Neuron (in vitro differentiated cells): ENCODE measurements around the gene RFC5.

ENCODE experiments used
- H2AFZ ChIP-seq: one replicate; pipeline ENCODE4 v1.6.1; 2013; ENCODE audit warnings: low read depth, mild to moderate bottlenecking, inconsistent platforms, low read length, moderate library complexity
- H3K27me3 ChIP-seq: one replicate; pipeline ENCODE4 v1.6.1; 2013; ENCODE audit warnings: low read length; ENCODE audit not compliant: insufficient read depth
- H3K36me3 ChIP-seq: one replicate; pipeline ENCODE4 v1.6.1; 2013; ENCODE audit warnings: low read length; ENCODE audit not compliant: insufficient read depth
- H3K4me1 ChIP-seq: one replicate; pipeline ENCODE4 v1.6.1; 2013; ENCODE audit warnings: low read length; ENCODE audit not compliant: insufficient read depth
- H3K4me3 ChIP-seq: 2 replicates; pipeline ENCODE4 v1.5.1; 2013; ENCODE audit warnings: mild to moderate bottlenecking, low read length, moderate library complexity
- H3K9me3 ChIP-seq: one replicate; pipeline ENCODE4 v1.6.1; 2013; ENCODE audit warnings: low read length

Gene RFC5, protein sequence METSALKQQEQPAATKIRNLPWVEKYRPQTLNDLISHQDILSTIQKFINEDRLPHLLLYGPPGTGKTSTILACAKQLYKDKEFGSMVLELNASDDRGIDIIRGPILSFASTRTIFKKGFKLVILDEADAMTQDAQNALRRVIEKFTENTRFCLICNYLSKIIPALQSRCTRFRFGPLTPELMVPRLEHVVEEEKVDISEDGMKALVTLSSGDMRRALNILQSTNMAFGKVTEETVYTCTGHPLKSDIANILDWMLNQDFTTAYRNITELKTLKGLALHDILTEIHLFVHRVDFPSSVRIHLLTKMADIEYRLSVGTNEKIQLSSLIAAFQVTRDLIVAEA

DNA sequence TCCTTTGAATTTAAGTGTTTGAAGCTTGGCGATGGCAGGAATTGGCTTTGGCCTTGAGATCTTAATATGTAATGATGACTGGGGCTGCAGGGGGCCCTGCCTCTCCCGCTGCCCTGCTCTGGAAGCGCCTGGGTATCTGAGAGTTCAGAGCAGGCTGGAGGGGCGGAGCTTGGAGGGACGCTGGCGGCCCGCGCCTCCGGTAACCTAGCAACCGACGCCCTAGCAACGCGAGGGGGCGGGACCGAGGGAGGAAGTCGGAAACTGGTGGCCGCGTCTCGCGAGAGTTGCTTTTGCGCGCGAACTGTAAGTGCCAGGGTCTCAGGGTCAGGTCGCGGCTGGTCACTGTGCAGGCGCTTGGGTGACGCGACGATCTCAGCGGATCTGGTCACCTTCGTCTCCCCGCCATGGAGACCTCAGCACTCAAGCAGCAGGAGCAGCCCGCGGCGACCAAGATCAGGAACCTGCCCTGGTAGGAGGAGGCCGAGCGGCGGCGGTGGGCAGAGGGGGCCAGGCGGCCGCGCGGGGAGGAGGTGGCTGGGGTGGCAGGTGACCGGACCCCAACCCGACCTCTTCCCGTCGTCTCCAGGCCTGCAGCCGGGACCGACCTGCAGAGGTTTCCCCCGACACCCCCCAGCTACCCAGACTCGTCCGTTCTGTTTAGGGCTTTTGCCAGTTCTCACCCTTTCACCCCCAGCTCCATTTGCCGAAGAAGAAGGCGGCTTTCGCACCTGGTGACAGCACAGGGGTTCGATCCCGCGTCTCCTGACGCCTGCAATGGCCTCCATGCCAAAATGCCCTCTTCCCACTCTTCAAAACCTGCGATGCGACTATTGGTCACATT is at the start of gene RFC5:
RFC5 (plus strand) TSS at position 280 of the 841 bp plus-strand sequence; CDS start at position 405, 125 bp downstream.
- Histone ChIP-seq H3K4me3 (peak within 1 kb of the TSS; percentile 85), H3K27me3 (no peaks in the 10 kb centered on the region), H2AFZ (peak within 1 kb of the TSS; percentile 84), H3K4me1 (peaks cover 16% of the 10 kb centered on the region), H3K9me3 (peaks cover 2% of the 10 kb centered on the region), H3K36me3 (peaks cover 23% of the 10 kb centered on the region)

DNA sequence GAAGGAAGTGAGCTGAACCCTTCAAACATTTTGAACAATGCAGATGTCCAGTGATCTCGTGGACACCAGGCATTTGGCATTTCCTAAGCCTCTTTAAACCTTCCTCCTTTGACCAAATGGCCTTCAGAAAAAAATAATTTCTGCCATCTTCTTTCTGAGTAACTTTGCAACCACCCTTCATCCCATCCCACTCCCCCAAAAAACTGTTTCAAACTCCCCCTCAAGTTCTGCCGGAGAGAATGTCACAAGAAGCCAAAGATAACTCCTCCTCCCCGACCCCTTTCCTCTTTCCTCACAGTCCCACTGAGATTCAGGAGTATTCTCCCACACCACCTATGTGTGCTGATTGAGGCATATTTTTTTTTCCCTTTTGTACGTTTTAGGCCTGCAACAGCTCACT is 49.5 kb upstream of the RFC5 start:
- H3K9me3 ChIP-seq = no peaks in the 10 kb centered on the region
- H3K4me3 ChIP-seq = no peak overlapping the region
- no peaks in the 10 kb centered on the region for H3K36me3 ChIP-seq
- H3K4me1 ChIP-seq = peaks cover 12% of the 10 kb centered on the region
- no peak overlapping the region for H2AFZ ChIP-seq
- H3K27me3 ChIP-seq = peaks cover 59% of the 10 kb centered on the region

DNA sequence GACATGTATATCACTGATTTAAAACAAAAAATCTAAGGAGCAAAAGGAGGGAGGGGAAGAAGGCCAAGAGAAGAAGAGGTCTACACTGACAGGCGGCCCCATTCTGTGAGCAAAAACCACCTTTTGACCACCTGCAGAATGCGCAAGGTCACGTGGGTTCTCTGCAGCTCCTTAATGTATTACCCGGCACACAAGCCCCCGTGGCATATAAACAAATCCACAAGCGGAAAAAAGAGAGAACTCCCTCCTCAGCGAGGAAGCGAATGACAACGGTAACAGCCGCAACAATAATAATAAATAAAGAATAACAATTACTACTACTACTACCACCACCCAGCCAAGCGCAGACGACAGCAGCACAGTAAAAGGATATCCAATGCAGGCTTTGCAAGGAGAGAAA is 49.0 kb upstream of the RFC5 start:
- Histone ChIP-seq H3K27me3 (peaks cover 59% of the 10 kb centered on the region), H3K4me1 (peaks cover 12% of the 10 kb centered on the region), H3K4me3 (no peak overlapping the region), H3K36me3 (no peaks in the 10 kb centered on the region), H3K9me3 (peaks cover 2% of the 10 kb centered on the region), H2AFZ (no peak overlapping the region)

DNA sequence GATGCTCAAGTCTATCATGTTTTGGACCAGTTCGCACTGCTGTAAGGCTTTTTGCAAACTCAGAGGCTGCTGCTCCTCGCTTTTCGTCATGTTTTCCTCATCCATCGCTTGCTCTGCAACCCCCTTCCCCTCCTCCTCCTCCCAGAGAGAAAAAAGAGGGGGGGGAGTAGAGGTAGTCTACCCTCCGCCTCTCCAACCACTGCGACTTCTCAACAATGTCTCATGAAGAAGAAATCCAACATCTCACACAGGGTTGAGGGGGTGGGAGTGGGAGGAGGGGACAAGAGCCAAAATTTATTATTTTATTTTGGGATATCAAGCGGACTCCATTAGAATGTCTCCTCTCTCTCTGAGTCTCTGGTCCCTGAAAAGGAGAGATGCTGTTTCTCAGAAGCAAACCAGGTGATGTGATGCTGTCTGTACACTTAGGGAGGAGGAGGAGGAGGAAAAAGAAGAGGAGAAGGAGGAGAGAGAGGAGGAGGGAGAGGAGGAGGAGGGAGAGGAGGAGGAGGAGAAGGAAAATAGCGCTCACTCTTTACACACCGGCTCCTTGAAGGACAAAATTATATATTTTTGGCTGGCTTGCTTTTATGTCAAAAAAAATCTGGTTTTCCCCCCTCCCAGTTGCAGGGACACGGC is 48.2 kb upstream of the RFC5 start:
- no peaks in the 10 kb centered on the region for H3K36me3 ChIP-seq
- peaks cover 12% of the 10 kb centered on the region for H3K4me1 ChIP-seq
- peaks cover 59% of the 10 kb centered on the region for H3K27me3 ChIP-seq
- peak overlapping the region; percentile 55 for H3K4me3 ChIP-seq
- H3K9me3 ChIP-seq = peaks cover 2% of the 10 kb centered on the region
- peak overlapping the region; percentile 92 for H2AFZ ChIP-seq

DNA sequence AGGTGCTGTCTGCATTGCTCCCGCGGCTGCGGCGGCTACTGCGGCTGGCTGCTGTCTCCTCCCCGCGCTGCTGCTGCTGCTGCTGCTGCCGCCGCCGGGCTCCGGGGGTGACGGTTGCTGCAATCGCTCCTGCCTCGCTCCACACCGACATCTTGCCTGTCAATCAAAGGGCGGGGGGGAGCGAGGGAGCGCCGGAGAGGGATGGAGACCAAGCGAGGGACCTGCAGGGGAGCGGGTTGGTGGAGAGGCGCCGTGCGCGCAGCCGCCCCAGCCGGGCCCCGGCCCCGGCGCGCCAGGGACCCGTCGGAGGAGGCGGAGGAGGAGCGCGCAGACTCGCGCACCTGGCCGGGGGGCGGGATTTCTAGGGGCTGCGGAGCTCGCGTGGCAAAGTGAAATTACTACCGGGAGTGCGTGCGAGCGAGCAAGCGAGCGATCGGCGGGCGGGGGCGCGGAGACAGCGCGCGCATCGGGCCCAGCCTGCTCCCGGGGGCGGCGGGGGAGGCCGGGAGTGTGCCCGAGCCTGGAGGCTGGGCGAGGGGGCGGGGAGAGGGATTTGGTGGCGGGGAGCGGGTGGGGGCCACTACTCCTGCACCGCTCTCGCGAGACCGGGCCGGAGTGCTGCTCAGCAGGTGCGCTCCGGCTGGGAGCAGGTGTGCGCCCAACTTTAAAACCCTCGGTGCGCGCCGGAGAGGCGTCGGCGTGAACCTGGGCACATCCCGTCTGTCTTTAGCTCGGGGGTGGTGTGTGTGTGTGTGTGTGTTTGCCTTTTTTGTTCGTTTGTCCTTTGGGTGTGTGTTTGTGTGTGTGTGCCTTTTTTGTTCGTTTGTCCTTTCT is 47.5 kb upstream of the RFC5 start, which contains the start of gene KSR2:
KSR2 (minus strand) TSS at position 165 of the 834 bp plus-strand sequence. CDS start 735 bp downstream, outside the sequence.
- H3K27me3 ChIP-seq = peaks cover 56% of the 10 kb centered on the region
- H3K4me1 ChIP-seq = peaks cover 12% of the 10 kb centered on the region
- peak within 1 kb of the TSS; percentile 55 for H3K4me3 ChIP-seq
- peaks cover 2% of the 10 kb centered on the region for H3K9me3 ChIP-seq
- no peaks in the 10 kb centered on the region for H3K36me3 ChIP-seq
- H2AFZ ChIP-seq = peak within 1 kb of the TSS; percentile 92

DNA sequence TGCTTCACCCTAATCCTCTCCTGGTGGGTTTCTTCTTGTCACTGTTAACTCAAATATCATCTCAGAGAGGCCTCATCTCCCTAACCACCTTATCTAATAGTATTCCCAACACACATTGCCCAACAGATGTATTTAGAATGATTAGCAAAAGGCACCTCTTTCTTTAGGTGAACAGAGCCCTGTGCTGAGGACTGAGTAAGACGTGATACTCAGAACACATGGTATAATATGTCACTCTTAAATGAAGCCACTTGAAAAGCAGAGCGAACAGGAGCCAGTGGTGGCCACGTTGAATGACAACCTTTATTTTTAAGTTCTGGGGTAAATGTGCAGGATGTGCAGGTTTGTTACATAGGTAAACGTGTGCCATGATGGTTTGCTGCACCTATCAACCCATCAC is 46.2 kb upstream of the RFC5 start:
- Histone ChIP-seq H3K4me1 (peaks cover 12% of the 10 kb centered on the region), H3K36me3 (no peaks in the 10 kb centered on the region), H3K4me3 (no peak overlapping the region), H3K27me3 (peaks cover 45% of the 10 kb centered on the region), H3K9me3 (peaks cover 2% of the 10 kb centered on the region), H2AFZ (no peak overlapping the region)

DNA sequence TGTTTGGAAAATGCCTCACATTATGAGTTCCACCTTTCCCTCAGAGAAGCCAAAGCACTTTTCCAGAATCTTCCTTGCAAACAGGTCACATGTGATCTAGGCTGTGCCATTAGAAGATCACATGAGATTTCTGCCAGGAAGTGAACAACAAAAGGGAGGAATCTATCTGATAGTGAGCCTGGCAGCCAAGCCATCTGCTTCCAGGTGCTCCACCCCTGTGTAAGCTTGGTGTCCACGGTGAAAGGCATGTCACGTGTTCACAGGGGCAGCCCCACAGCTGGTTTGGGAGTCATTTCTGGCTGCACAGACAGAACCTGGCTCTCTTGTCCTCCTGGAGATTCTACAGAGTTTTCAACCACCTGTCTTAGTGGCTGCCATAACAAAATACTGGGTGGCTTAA is 44.2 kb upstream of the RFC5 start:
- peaks cover 26% of the 10 kb centered on the region for H3K27me3 ChIP-seq
- H3K4me3 ChIP-seq = no peak overlapping the region
- no peaks in the 10 kb centered on the region for H3K36me3 ChIP-seq
- H3K9me3 ChIP-seq = peaks cover 2% of the 10 kb centered on the region
- peaks cover 12% of the 10 kb centered on the region for H3K4me1 ChIP-seq
- H2AFZ ChIP-seq = no peak overlapping the region

DNA sequence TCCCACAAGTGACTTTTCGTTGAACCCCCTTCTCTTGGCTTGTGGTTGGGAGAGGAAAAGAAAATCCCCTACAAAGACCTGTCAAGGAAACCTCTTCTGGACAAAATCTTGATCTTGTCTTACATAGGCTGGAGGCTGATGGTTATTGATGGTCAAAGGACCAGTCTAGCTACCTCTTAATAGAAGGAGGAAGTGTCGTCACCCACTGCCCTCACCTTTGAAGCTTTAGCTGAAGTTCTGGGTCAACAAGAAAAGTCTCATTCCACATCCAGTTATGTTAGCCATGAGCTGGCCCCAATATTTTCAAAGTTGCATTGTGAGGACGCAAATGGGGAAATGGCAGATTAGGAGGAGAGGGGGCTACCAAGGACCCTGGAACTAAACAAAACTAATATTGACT is 41.5 kb upstream of the RFC5 start:
- Histone ChIP-seq H3K9me3 (peaks cover 2% of the 10 kb centered on the region), H3K4me3 (no peak overlapping the region), H2AFZ (no peak overlapping the region), H3K27me3 (peaks cover 6% of the 10 kb centered on the region), H3K4me1 (no peaks in the 10 kb centered on the region), H3K36me3 (no peaks in the 10 kb centered on the region)

DNA sequence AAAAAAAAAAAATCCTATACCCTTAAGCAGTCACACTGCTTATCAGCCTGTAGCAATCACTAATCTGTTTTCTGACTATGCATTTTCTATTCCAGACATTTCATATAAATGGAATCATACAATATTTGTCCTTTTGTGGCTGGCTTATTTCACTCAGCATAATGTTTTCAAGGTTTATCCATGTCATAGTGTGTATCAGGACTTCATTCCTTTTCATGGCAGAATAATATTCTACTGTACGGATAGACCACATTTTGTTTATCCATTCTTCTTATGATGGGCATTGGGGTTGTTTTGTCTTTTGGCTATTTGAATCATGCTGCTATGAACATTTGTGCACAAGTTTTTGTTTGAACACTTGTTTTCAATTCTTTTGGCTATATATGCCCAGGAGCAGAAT is 39.1 kb upstream of the RFC5 start:
- Histone ChIP-seq H3K36me3 (no peaks in the 10 kb centered on the region), H3K4me1 (no peaks in the 10 kb centered on the region), H3K27me3 (no peaks in the 10 kb centered on the region), H3K4me3 (no peak overlapping the region), H2AFZ (no peak overlapping the region), H3K9me3 (peaks cover under 1% of the 10 kb centered on the region)

DNA sequence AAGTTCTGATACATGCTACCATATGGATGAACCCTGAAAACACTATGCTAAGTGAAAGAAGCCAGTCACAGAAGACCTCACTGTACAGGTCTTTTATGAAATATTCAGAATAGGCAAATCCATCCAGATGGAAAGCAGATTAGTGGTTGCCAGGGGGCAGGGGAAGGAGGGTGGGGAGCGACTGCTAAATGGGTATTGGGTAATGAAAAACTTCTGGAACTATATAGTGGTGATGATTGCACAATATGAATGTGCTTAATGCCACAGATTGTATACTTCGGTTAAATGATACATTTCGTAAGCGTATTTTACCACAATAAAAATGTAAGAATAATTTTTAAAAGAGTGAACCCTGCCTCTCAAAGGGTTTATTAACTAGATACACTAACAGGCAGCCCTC is 35.9 kb upstream of the RFC5 start:
- Histone ChIP-seq H3K36me3 (no peaks in the 10 kb centered on the region), H2AFZ (no peak overlapping the region), H3K27me3 (no peaks in the 10 kb centered on the region), H3K4me1 (no peaks in the 10 kb centered on the region), H3K9me3 (no peaks in the 10 kb centered on the region), H3K4me3 (no peak overlapping the region)

DNA sequence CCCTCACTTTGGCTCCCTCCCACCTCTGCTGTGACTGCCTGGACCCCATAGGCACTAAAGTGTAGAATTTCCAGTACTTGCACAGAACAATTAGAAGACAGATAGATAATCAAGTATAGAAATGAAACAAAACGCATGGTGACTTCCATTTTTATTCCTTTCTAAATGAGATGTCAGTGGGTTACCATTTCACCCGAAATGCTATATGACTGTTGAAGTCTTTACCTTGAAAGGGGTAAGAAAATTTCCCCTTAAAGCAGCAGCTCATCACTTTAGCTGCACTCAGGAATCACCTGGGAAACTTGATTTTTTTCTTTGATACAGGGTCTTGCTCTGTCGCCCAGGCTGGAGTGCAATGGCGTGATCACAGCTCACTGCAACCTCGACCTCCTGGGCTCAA is 35.2 kb upstream of the RFC5 start:
- H3K9me3 ChIP-seq = no peaks in the 10 kb centered on the region
- no peaks in the 10 kb centered on the region for H3K36me3 ChIP-seq
- no peak overlapping the region for H3K4me3 ChIP-seq
- no peak overlapping the region for H2AFZ ChIP-seq
- H3K27me3 ChIP-seq = no peaks in the 10 kb centered on the region
- H3K4me1 ChIP-seq = no peaks in the 10 kb centered on the region

DNA sequence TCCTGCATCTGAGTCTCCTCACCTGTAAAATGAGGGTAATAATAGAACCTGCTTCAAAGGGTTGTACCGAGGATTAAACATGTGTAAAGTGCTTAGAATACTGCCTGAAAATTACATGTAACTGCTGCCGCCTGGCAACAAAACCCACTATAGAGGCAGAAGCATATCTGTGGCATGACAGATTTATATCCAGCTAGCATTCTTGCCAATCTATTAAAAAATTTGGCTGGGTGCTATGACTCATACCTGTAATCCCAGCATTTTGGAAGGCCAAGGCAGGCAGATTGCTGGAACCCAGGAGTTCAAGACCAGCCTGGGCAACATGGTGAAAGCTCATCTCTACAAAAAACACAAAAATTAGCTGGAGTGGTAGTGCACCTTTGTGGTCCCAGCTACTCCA is 31.3 kb upstream of the RFC5 start:
- Histone ChIP-seq H3K36me3 (no peaks in the 10 kb centered on the region), H2AFZ (no peak overlapping the region), H3K9me3 (no peaks in the 10 kb centered on the region), H3K27me3 (no peaks in the 10 kb centered on the region), H3K4me3 (no peak overlapping the region), H3K4me1 (no peaks in the 10 kb centered on the region)
